Measurements from ENCODE around the gene AKR1D1. TPM values are rescaled to one million over a fixed set of nuclear protein-coding genes. Genes with fewer than 3 reads are reported as not detected.

Gene AKR1D1
- total and polyA plus RNA-seq, 2 of the 13 experiments (the other 11 are each of a cell fraction or from before 2014, with no cell fraction given) = 6.9 to 37.0 TPM

- POLR2A ChIA-PET = interaction anchor here (1.5 kb wide), 1 partner anchor 12 kb away, joined by 4 read pairs; no protein-coding TSS in a partner anchor
- H3K4me1 ChIP-seq (ENCODE audit: insufficient read depth, low read length) = peaks cover 32% of the 10 kb centered on the region
- no peak overlapping the region for H3K4me3 ChIP-seq (replicated peaks in 1 of 3; ENCODE audit: insufficient read depth in 1 of 3, low read depth in 2 of 3, low read length in 3 of 3)
- CTCF ChIA-PET (ENCODE audit: low intra/inter-chr PET ratio, low total read pairs) = no interaction called here
- no peak overlapping the region for H3K4me2 ChIP-seq (ENCODE audit: low read depth, low read length)
- intact Hi-C loops (cut with micrococcal nuclease; ENCODE audit: unreplicated experiment) (no loop called here), in situ Hi-C loops (cut with HindIII; ENCODE audit: extremely low pct_ligation_motif_present, low pct_unique_long_range_greater_than_20kb) (no loop called here)
- 98% methylated on average over 1 of the region's 1 CpG for WGBS (ENCODE audit: low lambda C conversion rate)
- BruUV-seq (replicated peaks) = no TSS peak
- no peak overlapping the region for H3K9ac ChIP-seq (ENCODE audit: insufficient read depth, low read depth, low read length)
- DNase-seq (ENCODE audit: low spot score) (no peak), ATAC-seq (no peak), FAIRE-seq (no peak)
- no peak overlapping the region for H2AFZ ChIP-seq (ENCODE audit: low read length)
- no peaks in the 10 kb centered on the region for H3K27me3 ChIP-seq (ENCODE audit: control insufficient read depth in 1 of 2, insufficient read depth in 2 of 2, low read length in 2 of 2)
- no peaks in the 10 kb centered on the region for H4K20me1 ChIP-seq (ENCODE audit: insufficient read depth, low read length)
- no peak for TF ChIP-seq PAF1 (CRISPR knock-in tag; IDR thresholded peaks at IDR 0.05)
- TF ChIP-seq SMAD9 (CRISPR knock-in tag; IDR thresholded peaks at IDR 0.05) = no peak
- no peak for TF ChIP-seq ZNF225 (CRISPR knock-in tag; IDR thresholded peaks at IDR 0.05)
- no peak for TF ChIP-seq ZNF546 (CRISPR knock-in tag; conservative IDR thresholded peaks at IDR 0.05)
- no peak for TF ChIP-seq ZNF713 (CRISPR knock-in tag; IDR thresholded peaks at IDR 0.05)
- no peak for TF ChIP-seq ZNF589 (CRISPR knock-in tag; conservative IDR thresholded peaks at IDR 0.05)
- no peak for TF ChIP-seq TFE3 (CRISPR knock-in tag; IDR thresholded peaks at IDR 0.05)
- TF ChIP-seq ZNF549 (CRISPR knock-in tag; IDR thresholded peaks at IDR 0.05) = no peak
- no peaks in the 10 kb centered on the region; a peak in 1 of 5 replicates for H3K36me3 ChIP-seq (replicated peaks in 1 of 2; ENCODE audit: control insufficient read depth in 1 of 2, insufficient read depth in 2 of 2, low read length in 2 of 2)
- H3K27ac ChIP-seq (ENCODE audit: extremely low read length, insufficient read depth, low read length) = no peak overlapping the region
- H3K79me2 ChIP-seq (ENCODE audit: insufficient read depth, low read length) = no peaks in the 10 kb centered on the region
- peaks cover 22% of the 10 kb centered on the region for H3K9me3 ChIP-seq (ENCODE audit: low read length)
Measured at GRCh38 chr7:138079137-138079536, 2.9 kb downstream of the AKR1D1 start.

- no peak overlapping the region for H2AFZ ChIP-seq (ENCODE audit: low read length)
- H3K4me3 ChIP-seq (replicated peaks in 1 of 3; ENCODE audit: insufficient read depth in 1 of 3, low read depth in 2 of 3, low read length in 3 of 3) = no peak overlapping the region
- H3K4me1 ChIP-seq (ENCODE audit: insufficient read depth, low read length) = peaks cover 36% of the 10 kb centered on the region
- H3K79me2 ChIP-seq (ENCODE audit: insufficient read depth, low read length) = no peaks in the 10 kb centered on the region
- TF ChIP-seq ZNF788 (CRISPR knock-in tag; IDR thresholded peaks at IDR 0.05; ENCODE audit: borderline replicate concordance) = no peak
- no peak for TF ChIP-seq MLXIP (CRISPR knock-in tag; IDR thresholded peaks at IDR 0.05; ENCODE audit: borderline replicate concordance)
- TF ChIP-seq NCOA1 (CRISPR knock-in tag; IDR thresholded peaks at IDR 0.05) = no peak
- TF ChIP-seq ZNF326 (CRISPR knock-in tag; IDR thresholded peaks at IDR 0.05; ENCODE audit: borderline replicate concordance) = no peak
- TF ChIP-seq KLF16 (CRISPR knock-in tag; IDR thresholded peaks at IDR 0.05) = no peak
- no peak for TF ChIP-seq ZNF841 (CRISPR knock-in tag; IDR thresholded peaks at IDR 0.05; ENCODE audit: borderline replicate concordance)
- TF ChIP-seq, protein P1, sequence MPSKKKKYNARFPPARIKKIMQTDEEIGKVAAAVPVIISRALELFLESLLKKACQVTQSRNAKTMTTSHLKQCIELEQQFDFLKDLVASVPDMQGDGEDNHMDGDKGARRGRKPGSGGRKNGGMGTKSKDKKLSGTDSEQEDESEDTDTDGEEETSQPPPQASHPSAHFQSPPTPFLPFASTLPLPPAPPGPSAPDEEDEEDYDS (CRISPR knock-in tag; IDR thresholded peaks at IDR 0.05) = no peak
- POLR2A ChIA-PET = no interaction called here
- H4K20me1 ChIP-seq (ENCODE audit: insufficient read depth, low read length) = no peaks in the 10 kb centered on the region
- no peak for ATAC-seq
- FAIRE-seq = no peak
- intact Hi-C loops (cut with micrococcal nuclease; ENCODE audit: unreplicated experiment) (no loop called here), in situ Hi-C loops (cut with HindIII; ENCODE audit: extremely low pct_ligation_motif_present, low pct_unique_long_range_greater_than_20kb) (no loop called here)
- no peaks in the 10 kb centered on the region for H3K27me3 ChIP-seq (ENCODE audit: control insufficient read depth in 1 of 2, insufficient read depth in 2 of 2, low read length in 2 of 2)
- BruUV-seq (replicated peaks) = no TSS peak
- no peak overlapping the region for H3K9ac ChIP-seq (ENCODE audit: insufficient read depth, low read depth, low read length)
- CTCF ChIA-PET (ENCODE audit: low intra/inter-chr PET ratio, low total read pairs) = no interaction called here
- no peaks in the 10 kb centered on the region; a peak in 1 of 5 replicates for H3K36me3 ChIP-seq (replicated peaks in 1 of 2; ENCODE audit: control insufficient read depth in 1 of 2, insufficient read depth in 2 of 2, low read length in 2 of 2)
- H3K27ac ChIP-seq (ENCODE audit: extremely low read length, insufficient read depth, low read length) = no peak overlapping the region
- 98% methylated on average over 4 of the region's 4 CpGs for WGBS (ENCODE audit: low lambda C conversion rate)
- H3K4me2 ChIP-seq (ENCODE audit: low read depth, low read length) = no peak overlapping the region
- H3K9me3 ChIP-seq (ENCODE audit: low read length) = no peaks in the 10 kb centered on the region
- no peak for DNase-seq (ENCODE audit: low spot score)
Measured at GRCh38 chr7:138081868-138082267, 5.6 kb downstream of the AKR1D1 start.

All from HepG2 (cell line).